Testis (tissue), 3 donors: ENCODE results near the gene VSTM2B. TPM values are rescaled to one million over a fixed set of nuclear protein-coding genes. Genes with fewer than 3 reads are reported as not detected.

Source experiments
- DNase-seq: peaks from one replicate; pipeline ENCODE4 v3.0.0-alpha.2; 2019
- H3K27ac ChIP-seq, 2 donors: fragments of 200-600 bp; sonication (generic); one replicate each; pipeline ENCODE4 v1.5.1; 2019
- H3K27me3 ChIP-seq: fragments of 200-600 bp; sonication (generic); one replicate; pipeline ENCODE4 v1.5.1; 2019
- H3K36me3 ChIP-seq: fragments of 200-600 bp; sonication (generic); one replicate; pipeline ENCODE4 v1.5.1; 2017; ENCODE audit warnings: low read depth; ENCODE audit errors: missing control alignments
- H3K4me1 ChIP-seq: fragments of 200-600 bp; sonication (generic); one replicate; pipeline ENCODE4 v1.5.1; 2019
- H3K4me3 ChIP-seq, 2 donors: fragments of 200-600 bp; sonication (generic); one replicate each; pipeline ENCODE4 v1.5.1; 2017 to 2019
- H3K9me3 ChIP-seq: fragments of 200-600 bp; sonication (generic); one replicate; pipeline ENCODE4 v1.5.1; 2017
- CTCF ChIP-seq, 3 experiments: fragments of 450-650 bp in 2 of 3; fragments of 200-600 bp in 1 of 3; sonication (generic) in 1 of 3; IDR thresholded peaks; one replicate each; pipeline ENCODE4 v1.5.1; 2016 to 2019; ENCODE audit warnings: antibody characterized with exemption in 3 of 3, mild to moderate bottlenecking in 2 of 3, moderate library complexity in 1 of 3
- POLR2A ChIP-seq: fragments of 450-650 bp; IDR thresholded peaks from one replicate; pipeline ENCODE4 v1.6.1; 2017; ENCODE audit warnings: antibody characterized with exemption, mild to moderate bottlenecking, moderate library complexity
- WGBS, 2 donors: methylation state at CpG; one replicate each; pipeline ENCODE4 v1.1.5; 2018; 5-methylcytosine and 5-hydroxymethylcytosine counted together
- intact Hi-C: fragments of 100-400 bp; cut with DNase I; formaldehyde crosslinking; loops from one replicate; pipeline ENCODE4 v1.15.1; 2023; ENCODE audit warnings: low total_unique reads
- polyA plus RNA-seq: library from polyadenylated mRNA; stranded (reverse); fragments of 350-450 nt; fragmentation: Illumina TruSeq; extraction: RNeasy Lipid Tissue Mini Kit (QIAGEN cat#74804); gene quantifications from one replicate; pipeline ENCODE4 v1.2.3, GENCODE V29; 2014; ENCODE audit warnings: low read depth, low replicate concordance; ENCODE audit not compliant: insufficient read depth
- total RNA-seq, 2 donors: library from RNA; depleted of rRNA; stranded (reverse); fragments of >200 nt; gene quantifications; one replicate each; pipeline ENCODE4 v1.2.3, GENCODE V29; 2016

VSTM2B gene
- total and polyA plus RNA-seq, 3 donors from 2014 or later, result 0.50 to 0.62 TPM; not detected in 1

GRCh38 chr19:29539131-29539530 lies 13.3 kb downstream of the VSTM2B start:
- DNase-seq, result no peak
- intact Hi-C loops, result no loop called here
- 93 to 94% methylated on average over 9 of the region's 9 CpGs for WGBS, 2 donors

DNA sequence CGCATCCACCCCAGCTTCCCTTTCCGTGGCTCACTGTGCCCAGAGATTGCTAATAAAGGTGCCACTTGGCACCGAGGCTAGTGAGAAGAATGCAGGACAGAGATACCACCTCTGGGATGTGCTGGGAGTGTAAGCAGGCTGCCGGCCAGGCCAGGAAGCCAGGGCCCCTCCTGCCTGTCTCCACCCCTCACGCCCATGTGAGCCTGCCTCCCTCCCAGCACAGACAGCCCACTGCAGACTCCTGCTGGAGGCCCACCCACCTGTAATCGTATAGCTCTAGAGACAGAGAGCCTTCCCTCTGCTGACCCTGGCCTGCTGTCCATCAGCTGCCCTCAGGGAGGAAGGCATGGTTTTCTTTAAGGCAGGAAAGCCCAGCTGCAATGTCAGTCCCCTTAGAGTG lies 13.9 kb downstream of the VSTM2B start:
- H3K4me1 ChIP-seq, result no peaks in the 10 kb centered on the region
- H3K9me3 ChIP-seq, result no peaks in the 10 kb centered on the region
- intact Hi-C loops, result no loop called here
- no peaks in the 10 kb centered on the region for H3K27me3 ChIP-seq
- TF ChIP-seq POLR2A, result no peak
- TF ChIP-seq CTCF (IDR thresholded peaks at IDR 0.05), result no peak
- no peaks in the 10 kb centered on the region for H3K36me3 ChIP-seq
- DNase-seq, result no peak
- H3K27ac ChIP-seq, result no peak overlapping the region
- 28 to 30% methylated on average over 4 to 6 of the region's 6 CpGs for WGBS, 2 donors
- no peak overlapping the region for H3K4me3 ChIP-seq

More at GRCh38 chr19:29539131-29539530, 13.3 kb downstream of the VSTM2B start:
- Histone ChIP-seq H3K9me3 (no peaks in the 10 kb centered on the region), H3K36me3 (no peaks in the 10 kb centered on the region), H3K4me3 (no peak overlapping the region), H3K4me1 (no peaks in the 10 kb centered on the region), H3K27ac (no peak overlapping the region), H3K27me3 (no peaks in the 10 kb centered on the region)
- no peak for TF ChIP-seq CTCF (IDR thresholded peaks at IDR 0.05)
- no peak for TF ChIP-seq POLR2A

GRCh38 chr19:29540114-29540513 lies 14.3 kb downstream of the VSTM2B start:
- DNase-seq, result no peak
- H3K4me3 ChIP-seq, result no peak overlapping the region
- H3K4me1 ChIP-seq, result no peaks in the 10 kb centered on the region
- no peaks in the 10 kb centered on the region for H3K27me3 ChIP-seq
- WGBS, 2 donors, result 47% methylated on average over 1 of the region's 1 CpG; no CpG with 5 or more reads in 1 of the 2 donors
- no peaks in the 10 kb centered on the region for H3K9me3 ChIP-seq
- H3K27ac ChIP-seq, result no peak overlapping the region
- no peak for TF ChIP-seq POLR2A
- TF ChIP-seq CTCF (IDR thresholded peaks at IDR 0.05), result no peak
- no peaks in the 10 kb centered on the region for H3K36me3 ChIP-seq
- intact Hi-C loops, result no loop called here

- TF ChIP-seq CTCF (IDR thresholded peaks at IDR 0.05) (no peak), POLR2A (no peak)
These were observed 15.9 kb downstream of the VSTM2B start for GRCh38 chr19:29541473-29542253.

GRCh38 chr19:29542327-29542726 lies 16.5 kb downstream of the VSTM2B start:
- Histone ChIP-seq H3K9me3 (no peaks in the 10 kb centered on the region), H3K27ac (no peak overlapping the region), H3K36me3 (no peaks in the 10 kb centered on the region), H3K4me1 (no peaks in the 10 kb centered on the region), H3K27me3 (no peaks in the 10 kb centered on the region), H3K4me3 (no peak overlapping the region)
- intact Hi-C loops, result no loop called here
- TF ChIP-seq POLR2A (no peak), CTCF (IDR thresholded peaks at IDR 0.05) (no peak)
- no peak for DNase-seq
- WGBS, 2 donors, result 58 to 74% methylated on average over 3 of the region's 3 CpGs

More at GRCh38 chr19:29541473-29542253, 15.9 kb downstream of the VSTM2B start:
- Histone ChIP-seq H3K27me3 (no peaks in the 10 kb centered on the region), H3K27ac (no peak overlapping the region), H3K4me1 (no peaks in the 10 kb centered on the region), H3K9me3 (no peaks in the 10 kb centered on the region), H3K4me3 (no peak overlapping the region), H3K36me3 (no peaks in the 10 kb centered on the region)
- 86% methylated on average over 3 of the region's 3 CpGs for WGBS, 2 donors
- no peak for DNase-seq
- intact Hi-C loops, result no loop called here
